HEK293T (cell line): ENCODE measurements around the gene PPP1R12C.

Experiments used
- CTCF ChIA-PET: fragments of 350-600 bp; formaldehyde crosslinking; extraction: SDS; loops from one replicate; lab custom pipeline; 2021; ENCODE audit warnings: antibody characterized with exemption, inconsistent platforms; lab: Yijun Ruan, JAX
- POLR2A ChIA-PET: fragments of 350-600 bp; formaldehyde crosslinking; extraction: SDS; loops from one replicate; lab custom pipeline; 2020; ENCODE audit warnings: antibody characterized with exemption, inconsistent platforms; lab: Yijun Ruan, JAX
- DNase-seq: peaks from one replicate; pipeline ENCODE4 v3.0.0; 2012; ENCODE audit warnings: mixed read lengths; ENCODE audit errors: extremely low spot score
- ARNT ChIP-seq: fragments of 450-650 bp; IDR thresholded peaks from 2 replicates; pipeline ENCODE4 v1.6.1; 2017; ENCODE audit warnings: mild to moderate bottlenecking
- BHLHE40 ChIP-seq: fragments of 450-650 bp; IDR thresholded peaks from 2 replicates; pipeline ENCODE4 v1.6.1; 2016; ENCODE audit warnings: mild to moderate bottlenecking, moderate library complexity, borderline replicate concordance
- CTBP1 ChIP-seq: fragments of 450-650 bp; IDR thresholded peaks from 2 replicates; pipeline ENCODE4 v1.6.1; 2016; ENCODE audit warnings: borderline replicate concordance
- ELF4 ChIP-seq: fragments of 450-650 bp; IDR thresholded peaks from 2 replicates; pipeline ENCODE4 v1.6.1; 2017; ENCODE audit warnings: antibody characterized with exemption
- FOXA1 ChIP-seq: fragments of 450-650 bp; IDR thresholded peaks from 2 replicates; pipeline ENCODE4 v1.6.1; 2016; ENCODE audit warnings: mild to moderate bottlenecking
- FOXK2 ChIP-seq: fragments of 450-650 bp; IDR thresholded peaks from 2 replicates; pipeline ENCODE4 v1.6.1; 2016; ENCODE audit warnings: mild to moderate bottlenecking
- FOXM1 ChIP-seq: fragments of 450-650 bp; IDR thresholded peaks from 2 replicates; pipeline ENCODE4 v1.6.1; 2017; ENCODE audit warnings: mild to moderate bottlenecking, borderline replicate concordance
- HDGF ChIP-seq: fragments of 450-650 bp; IDR thresholded peaks from 2 replicates; pipeline ENCODE4 v1.6.1; 2017; ENCODE audit warnings: antibody characterized with exemption, borderline replicate concordance
- L3MBTL2 ChIP-seq: fragments of 450-650 bp; conservative IDR thresholded peaks from 2 replicates; pipeline ENCODE4 v1.6.1; 2016; ENCODE audit warnings: mild to moderate bottlenecking
- LEF1 ChIP-seq: fragments of 450-650 bp; IDR thresholded peaks from 2 replicates; pipeline ENCODE4 v1.6.1; 2017; ENCODE audit warnings: mild to moderate bottlenecking, borderline replicate concordance
- NFRKB ChIP-seq: fragments of 450-650 bp; IDR thresholded peaks from 2 replicates; pipeline ENCODE4 v1.6.1; 2016; ENCODE audit warnings: mild to moderate bottlenecking, moderate library complexity
- PKNOX1 ChIP-seq: fragments of 450-650 bp; IDR thresholded peaks from 2 replicates; pipeline ENCODE4 v1.6.1; 2016
- SP1 ChIP-seq: fragments of 450-650 bp; IDR thresholded peaks from 2 replicates; pipeline ENCODE4 v1.6.1; 2017
- SUZ12 ChIP-seq: fragments of 450-650 bp; IDR thresholded peaks from 2 replicates; pipeline ENCODE4 v1.6.1; 2016; ENCODE audit warnings: mild to moderate bottlenecking
- TARDBP ChIP-seq: fragments of 450-650 bp; IDR thresholded peaks from 2 replicates; pipeline ENCODE4 v1.6.1; 2016
- ZNF384 ChIP-seq: fragments of 450-650 bp; IDR thresholded peaks from 2 replicates; pipeline ENCODE4 v1.6.1; 2016

PPP1R12C gene

GRCh38 chr19:55105237-55105636, 12.2 kb downstream of the PPP1R12C start:
- TF ChIP-seq FOXM1 (no peak), CTBP1 (no peak), BHLHE40 (no peak), HDGF (no peak), FOXA1 (no peak), SUZ12 (no peak), FOXK2 (no peak), SP1 (no peak), PKNOX1 (no peak), ARNT (no peak), NFRKB (no peak), L3MBTL2 (no peak), ZNF384 (no peak), LEF1 (no peak), TARDBP (no peak), ELF4 (no peak)
- POLR2A ChIA-PET, result no interaction called here
- DNase-seq, result no peak
- CTCF ChIA-PET, result no interaction called here

- POLR2A ChIA-PET, result no interaction called here
- CTCF ChIA-PET, result no interaction called here
- TF ChIP-seq LEF1, result no peak
- DNase-seq, result no peak
Observed at GRCh38 chr19:55103190-55103589, 14.2 kb downstream of the PPP1R12C start.

GRCh38 chr19:55101261-55101660, 16.2 kb downstream of the PPP1R12C start:
- TF ChIP-seq L3MBTL2 (no peak), NFRKB (no peak), CTBP1 (no peak)
- CTCF ChIA-PET, result no interaction called here
- POLR2A ChIA-PET, result no interaction called here
- no peak for DNase-seq

- CTCF ChIA-PET, result no interaction called here
- TF ChIP-seq BHLHE40 (no peak), SUZ12 (no peak), L3MBTL2 (no peak), PKNOX1 (no peak), NFRKB (no peak), ZNF384 (no peak), ARNT (no peak), FOXK2 (no peak), LEF1 (no peak), CTBP1 (no peak), FOXM1 (no peak), HDGF (no peak)
- no peak for DNase-seq
- POLR2A ChIA-PET, result no interaction called here
Observed at GRCh38 chr19:55099557-55100506, 17.6 kb downstream of the PPP1R12C start.

GRCh38 chr19:55098716-55099556, 18.5 kb downstream of the PPP1R12C start:
- no peak for DNase-seq
- ChIA-PET CTCF (no interaction called here), POLR2A (no interaction called here)
- TF ChIP-seq FOXA1 (no peak), CTBP1 (no peak), ZNF384 (no peak), ARNT (no peak), NFRKB (no peak), ELF4 (no peak), FOXM1 (no peak), TARDBP (no peak), PKNOX1 (no peak), LEF1 (no peak), SUZ12 (no peak), L3MBTL2 (no peak), HDGF (no peak), FOXK2 (no peak), SP1 (no peak), BHLHE40 (no peak)
